Activated T-helper 1 cell treated with anti-CD3 and anti-CD28 coated beads, Interleukin-2, amount 50 U/mL, for 16 hours (primary cell): Measurements from ENCODE around the gene BTBD8.

ENCODE experiments used
- DNase-seq, 2 donors: peaks; one replicate each; pipeline ENCODE4 v3.0.0-alpha.2; 2020; ENCODE audit warnings: low read depth in 1 of 2, low spot score in 1 of 2

The BTBD8 gene

GRCh38 chr1:92188436-92189255 is 108.5 kb downstream of the BTBD8 start:
- no peak for DNase-seq

DNA sequence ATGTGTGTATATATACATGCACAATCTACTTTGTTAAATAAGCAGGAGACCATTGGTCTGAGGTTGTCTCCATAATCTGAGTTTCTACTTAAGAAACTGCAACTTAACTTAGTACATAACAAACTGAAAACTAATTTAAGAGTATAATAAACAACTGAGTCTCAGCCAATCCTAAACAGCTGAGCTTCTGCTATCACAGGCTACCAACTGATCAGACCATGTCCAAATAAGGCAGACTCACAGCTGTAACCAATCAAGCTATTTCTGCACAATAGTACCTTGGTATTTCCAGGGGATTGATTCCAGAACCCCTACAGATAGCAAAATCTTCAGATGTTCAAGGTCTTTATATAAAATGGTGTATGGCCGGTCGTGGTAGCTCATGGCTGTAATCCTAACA is 111.6 kb downstream of the BTBD8 start:
- no peak for DNase-seq

DNA sequence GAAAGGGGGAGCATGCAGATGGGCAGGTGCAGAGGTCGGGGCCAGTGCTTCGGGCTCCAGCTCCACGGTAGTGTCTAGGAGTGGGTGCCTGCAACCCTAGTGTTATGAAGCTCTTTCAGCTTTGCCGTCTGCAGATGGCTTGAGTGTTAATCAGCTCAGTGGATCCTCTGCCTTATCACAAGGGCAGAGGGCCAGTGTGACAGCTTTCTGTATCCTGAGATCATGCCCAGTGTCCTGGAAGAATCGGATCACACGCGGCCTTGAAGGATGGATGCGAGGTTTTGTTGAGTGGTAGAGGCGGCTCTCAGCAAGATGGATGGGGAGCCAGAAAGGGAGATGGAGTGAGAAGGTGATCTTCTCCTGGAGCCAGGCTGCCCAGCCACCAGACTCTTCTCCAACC is 112.1 kb downstream of the BTBD8 start:
- DNase-seq: no peak

GRCh38 chr1:92194511-92194910 is 114.4 kb downstream of the BTBD8 start:
- DNase-seq: no peak

DNA sequence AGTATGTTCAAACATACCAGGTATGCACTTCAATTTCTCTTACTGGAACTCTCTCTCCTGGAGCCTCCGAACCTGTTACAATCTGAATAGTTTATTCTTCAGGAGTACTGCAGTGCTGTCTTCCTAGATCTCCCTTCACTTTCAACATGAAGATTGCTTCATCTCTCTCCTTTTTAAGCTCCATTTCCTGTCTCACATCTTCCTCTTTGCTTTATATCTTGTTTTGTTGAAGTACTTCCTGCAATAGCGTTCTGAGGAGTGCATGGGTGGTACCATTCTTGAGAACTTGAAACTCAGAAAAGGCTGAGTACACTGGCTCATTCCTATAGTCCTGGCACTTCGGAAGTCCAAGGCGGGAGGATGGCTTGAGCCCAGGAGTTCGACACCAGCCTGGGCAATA is 121.8 kb downstream of the BTBD8 start:
- DNase-seq: no peak

DNA sequence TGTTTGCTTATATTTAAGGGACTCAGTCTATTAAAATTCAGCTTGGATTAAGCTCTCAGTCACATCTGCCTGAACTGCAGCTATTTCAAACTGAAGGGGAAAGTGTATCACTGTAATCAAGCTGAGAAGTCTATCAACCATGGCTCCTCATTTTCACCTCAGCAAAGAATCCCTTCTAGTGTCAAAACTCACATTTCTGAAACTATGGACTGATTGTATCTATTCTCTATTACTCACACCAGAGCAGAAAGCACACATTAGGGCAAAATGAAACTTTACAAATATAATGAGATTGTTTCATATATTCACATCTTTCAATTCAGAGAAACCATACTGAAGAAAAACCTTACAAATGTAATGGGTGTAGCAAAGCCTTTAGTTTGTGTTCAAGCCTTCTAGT is 123.0 kb downstream of the BTBD8 start:
- no peak for DNase-seq

DNA sequence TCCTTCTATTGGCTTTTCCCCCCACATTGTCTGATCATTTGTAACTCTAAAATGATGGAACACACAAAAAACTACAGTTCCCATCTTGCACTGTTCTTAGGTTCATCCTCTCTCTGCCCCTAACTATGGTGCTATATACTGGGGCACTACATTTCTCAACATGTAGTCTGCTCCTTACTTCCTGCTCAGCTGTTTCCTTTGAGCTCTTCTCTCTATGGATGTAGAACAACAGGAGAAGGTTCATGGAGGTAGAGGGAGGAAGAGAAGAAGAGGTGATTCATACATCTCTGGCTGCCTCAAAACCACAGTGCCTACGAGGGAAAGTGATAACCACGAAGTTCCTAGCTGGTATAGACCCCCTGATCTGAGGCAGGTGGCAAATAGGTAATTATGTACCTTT is 130.6 kb downstream of the BTBD8 start:
- DNase-seq: no peak

DNA sequence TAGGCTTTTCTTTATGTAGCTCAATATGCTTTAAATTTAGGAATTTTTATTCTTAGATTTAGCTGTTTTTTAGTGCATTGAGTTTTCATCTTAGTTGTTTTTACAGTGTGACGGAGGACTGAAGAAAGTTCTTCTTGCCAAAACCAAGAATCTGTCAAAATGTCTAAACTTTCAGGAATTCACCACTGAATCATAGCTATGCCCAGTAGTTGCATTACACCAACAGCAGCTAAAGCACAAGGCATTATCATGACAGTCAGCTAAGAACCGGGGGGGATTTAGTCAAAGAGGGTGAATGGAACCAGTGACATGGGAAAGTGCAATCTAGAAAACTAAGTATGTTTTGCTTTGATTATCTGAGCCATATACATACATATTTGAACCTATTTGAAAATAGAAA is 131.0 kb downstream of the BTBD8 start:
- no peak for DNase-seq

- no peak for DNase-seq
Measured at GRCh38 chr1:92217721-92218120, 137.6 kb downstream of the BTBD8 start, which contains the start of gene C1orf146. TSS of gene C1orf146 (plus strand) at chr1:92217915. CDS start at chr1:92231421, 13,506 bp downstream.

GRCh38 chr1:92218559-92218958 is 138.4 kb downstream of the BTBD8 start:
- DNase-seq: no peak

- DNase-seq: no peak
Measured at GRCh38 chr1:92219028-92219427, 138.9 kb downstream of the BTBD8 start.

GRCh38 chr1:92228401-92228800 is 148.3 kb downstream of the BTBD8 start:
- no peak for DNase-seq

- DNase-seq: no peak
Measured at GRCh38 chr1:92230736-92231135, 150.6 kb downstream of the BTBD8 start.
